ENCODE results near the gene HMCES.

DNA sequence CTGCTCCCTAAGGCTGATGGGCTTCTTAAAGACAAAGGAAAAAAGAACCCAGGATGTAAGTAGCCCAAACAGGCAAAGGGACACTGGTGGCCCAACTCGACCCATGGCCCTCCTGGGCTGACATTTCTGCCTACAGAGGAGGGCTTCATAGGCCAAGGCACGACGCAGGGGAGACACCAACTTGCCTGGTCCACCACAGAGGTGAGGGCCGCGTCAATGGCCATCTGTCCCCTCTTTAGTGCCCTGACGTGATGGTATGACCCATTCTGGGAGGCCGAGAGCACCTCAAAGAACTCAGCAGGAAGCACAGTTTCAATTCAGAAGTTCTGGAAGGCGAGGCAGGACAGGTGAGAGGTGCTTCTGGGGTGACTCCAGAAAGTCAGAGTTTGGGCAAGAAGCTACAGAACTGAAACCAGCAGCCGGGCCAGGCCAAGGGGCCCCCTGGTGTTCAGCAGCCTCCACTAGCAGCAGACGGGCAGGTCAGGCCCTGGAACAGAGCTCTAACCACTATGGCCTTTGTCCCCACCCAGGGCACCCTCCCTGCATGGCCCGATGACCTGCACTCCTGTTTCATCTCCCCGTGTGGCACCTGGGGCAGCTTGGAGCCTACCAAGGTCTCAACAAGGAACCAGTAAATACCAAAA lies 45.1 kb downstream of the HMCES start:
- TF ChIP-seq, protein P1, sequence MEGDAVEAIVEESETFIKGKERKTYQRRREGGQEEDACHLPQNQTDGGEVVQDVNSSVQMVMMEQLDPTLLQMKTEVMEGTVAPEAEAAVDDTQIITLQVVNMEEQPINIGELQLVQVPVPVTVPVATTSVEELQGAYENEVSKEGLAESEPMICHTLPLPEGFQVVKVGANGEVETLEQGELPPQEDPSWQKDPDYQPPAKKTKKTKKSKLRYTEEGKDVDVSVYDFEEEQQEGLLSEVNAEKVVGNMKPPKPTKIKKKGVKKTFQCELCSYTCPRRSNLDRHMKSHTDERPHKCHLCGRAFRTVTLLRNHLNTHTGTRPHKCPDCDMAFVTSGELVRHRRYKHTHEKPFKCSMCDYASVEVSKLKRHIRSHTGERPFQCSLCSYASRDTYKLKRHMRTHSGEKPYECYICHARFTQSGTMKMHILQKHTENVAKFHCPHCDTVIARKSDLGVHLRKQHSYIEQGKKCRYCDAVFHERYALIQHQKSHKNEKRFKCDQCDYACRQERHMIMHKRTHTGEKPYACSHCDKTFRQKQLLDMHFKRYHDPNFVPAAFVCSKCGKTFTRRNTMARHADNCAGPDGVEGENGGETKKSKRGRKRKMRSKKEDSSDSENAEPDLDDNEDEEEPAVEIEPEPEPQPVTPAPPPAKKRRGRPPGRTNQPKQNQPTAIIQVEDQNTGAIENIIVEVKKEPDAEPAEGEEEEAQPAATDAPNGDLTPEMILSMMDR (conservative IDR thresholded peaks at IDR 0.05), result no peak
- TF ChIP-seq ZFX (IDR thresholded peaks at IDR 0.05), result no peak

Measured in C4-2B (cell line).